Coronary artery (tissue), 2 donors: Measurements from ENCODE around the gene ZNF142.
A peak's percentile ranks its signal among the peaks of the same experiment; 100 is the strongest.

Experiments used
- DNase-seq: peaks from one replicate; pipeline ENCODE4 v3.0.0-alpha.2; 2017; ENCODE audit warnings: low spot score
- H3K27ac ChIP-seq, 2 donors: fragments of 200-600 bp; sonication (generic); one replicate each; pipeline ENCODE4 v1.5.1; 2016 to 2019
- H3K4me3 ChIP-seq: fragments of 200-600 bp; sonication (generic); 2 replicates; pipeline ENCODE4 v1.5.1; 2016; ENCODE audit warnings: mild to moderate bottlenecking, moderate library complexity
- TF ChIP-seq, protein P1 (sequence below): fragments of 200-600 bp; sonication (generic); IDR thresholded peaks from one replicate; pipeline ENCODE4 v1.5.1; 2019; ENCODE audit warnings: antibody characterized with exemption

Gene ZNF142, protein sequence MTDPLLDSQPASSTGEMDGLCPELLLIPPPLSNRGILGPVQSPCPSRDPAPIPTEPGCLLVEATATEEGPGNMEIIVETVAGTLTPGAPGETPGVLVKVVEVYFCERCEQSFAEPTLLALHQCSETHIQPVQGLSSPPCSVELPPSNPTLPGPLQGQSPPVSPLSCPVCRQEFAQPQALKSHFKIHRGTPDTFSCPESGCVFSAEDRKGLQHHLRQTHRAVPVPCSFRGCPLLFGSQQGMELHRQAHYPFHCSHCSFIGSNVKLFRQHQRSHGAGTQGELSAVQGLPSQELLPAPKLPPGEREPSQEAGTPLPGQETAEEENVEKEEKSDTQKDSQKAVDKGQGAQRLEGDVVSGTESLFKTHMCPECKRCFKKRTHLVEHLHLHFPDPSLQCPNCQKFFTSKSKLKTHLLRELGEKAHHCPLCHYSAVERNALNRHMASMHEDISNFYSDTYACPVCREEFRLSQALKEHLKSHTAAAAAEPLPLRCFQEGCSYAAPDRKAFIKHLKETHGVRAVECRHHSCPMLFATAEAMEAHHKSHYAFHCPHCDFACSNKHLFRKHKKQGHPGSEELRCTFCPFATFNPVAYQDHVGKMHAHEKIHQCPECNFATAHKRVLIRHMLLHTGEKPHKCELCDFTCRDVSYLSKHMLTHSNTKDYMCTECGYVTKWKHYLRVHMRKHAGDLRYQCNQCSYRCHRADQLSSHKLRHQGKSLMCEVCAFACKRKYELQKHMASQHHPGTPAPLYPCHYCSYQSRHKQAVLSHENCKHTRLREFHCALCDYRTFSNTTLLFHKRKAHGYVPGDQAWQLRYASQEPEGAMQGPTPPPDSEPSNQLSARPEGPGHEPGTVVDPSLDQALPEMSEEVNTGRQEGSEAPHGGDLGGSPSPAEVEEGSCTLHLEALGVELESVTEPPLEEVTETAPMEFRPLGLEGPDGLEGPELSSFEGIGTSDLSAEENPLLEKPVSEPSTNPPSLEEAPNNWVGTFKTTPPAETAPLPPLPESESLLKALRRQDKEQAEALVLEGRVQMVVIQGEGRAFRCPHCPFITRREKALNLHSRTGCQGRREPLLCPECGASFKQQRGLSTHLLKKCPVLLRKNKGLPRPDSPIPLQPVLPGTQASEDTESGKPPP (N-terminal part only)

DNA sequence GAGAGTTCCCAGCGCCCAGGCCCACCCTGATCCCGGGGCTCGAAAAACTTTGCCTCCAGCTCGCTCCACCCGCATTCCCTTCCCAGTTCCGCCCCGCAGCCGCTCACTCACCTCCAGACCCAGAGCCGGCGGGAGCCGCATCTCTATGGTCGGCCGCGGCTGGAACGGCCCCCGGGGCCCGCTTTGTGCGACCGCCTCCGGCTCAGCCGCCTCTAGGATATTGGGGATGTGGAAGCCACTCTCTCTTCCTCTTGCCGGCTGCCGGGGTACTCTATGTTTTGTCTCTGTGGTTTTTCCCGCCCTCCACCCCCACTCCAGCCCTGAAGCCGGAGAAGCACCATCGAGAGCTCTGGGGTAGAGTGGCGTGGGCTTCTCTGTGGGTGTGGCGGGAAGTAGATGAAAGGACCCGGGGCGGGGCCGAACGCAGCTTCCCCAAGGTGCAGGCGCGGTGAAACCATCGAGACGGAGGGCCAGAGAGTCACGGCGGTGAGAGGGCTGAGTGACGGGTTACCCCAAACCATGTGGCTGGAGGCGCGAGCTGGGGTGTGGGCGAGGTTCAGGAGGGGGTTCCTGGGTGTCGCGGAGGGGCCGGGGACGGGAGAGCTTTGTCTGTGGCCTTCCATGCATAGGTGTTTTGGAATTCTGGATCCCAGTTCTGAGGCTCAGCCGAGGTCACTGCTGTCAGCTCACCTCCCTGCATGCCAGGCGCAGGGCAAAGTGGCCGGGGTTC, at the start of gene ZNF142, which contains the start of gene BCS1L:
Gene ZNF142, minus strand, starts transcription at position 366 of the 730 bp plus-strand sequence. CDS start 3,194 bp downstream, outside the sequence.
Gene BCS1L, plus strand, starts transcription at position 426 of the 730 bp plus-strand sequence. CDS start 1,305 bp downstream, outside the sequence.
- TF ChIP-seq, protein P1, sequence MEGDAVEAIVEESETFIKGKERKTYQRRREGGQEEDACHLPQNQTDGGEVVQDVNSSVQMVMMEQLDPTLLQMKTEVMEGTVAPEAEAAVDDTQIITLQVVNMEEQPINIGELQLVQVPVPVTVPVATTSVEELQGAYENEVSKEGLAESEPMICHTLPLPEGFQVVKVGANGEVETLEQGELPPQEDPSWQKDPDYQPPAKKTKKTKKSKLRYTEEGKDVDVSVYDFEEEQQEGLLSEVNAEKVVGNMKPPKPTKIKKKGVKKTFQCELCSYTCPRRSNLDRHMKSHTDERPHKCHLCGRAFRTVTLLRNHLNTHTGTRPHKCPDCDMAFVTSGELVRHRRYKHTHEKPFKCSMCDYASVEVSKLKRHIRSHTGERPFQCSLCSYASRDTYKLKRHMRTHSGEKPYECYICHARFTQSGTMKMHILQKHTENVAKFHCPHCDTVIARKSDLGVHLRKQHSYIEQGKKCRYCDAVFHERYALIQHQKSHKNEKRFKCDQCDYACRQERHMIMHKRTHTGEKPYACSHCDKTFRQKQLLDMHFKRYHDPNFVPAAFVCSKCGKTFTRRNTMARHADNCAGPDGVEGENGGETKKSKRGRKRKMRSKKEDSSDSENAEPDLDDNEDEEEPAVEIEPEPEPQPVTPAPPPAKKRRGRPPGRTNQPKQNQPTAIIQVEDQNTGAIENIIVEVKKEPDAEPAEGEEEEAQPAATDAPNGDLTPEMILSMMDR, result no peak
- peak within 1 kb of the TSS; percentile 91 for H3K4me3 ChIP-seq
- peak within 1 kb of the TSS; percentile 51 to 80 for H3K27ac ChIP-seq
- DNase-seq, result peak; percentile 87

DNA sequence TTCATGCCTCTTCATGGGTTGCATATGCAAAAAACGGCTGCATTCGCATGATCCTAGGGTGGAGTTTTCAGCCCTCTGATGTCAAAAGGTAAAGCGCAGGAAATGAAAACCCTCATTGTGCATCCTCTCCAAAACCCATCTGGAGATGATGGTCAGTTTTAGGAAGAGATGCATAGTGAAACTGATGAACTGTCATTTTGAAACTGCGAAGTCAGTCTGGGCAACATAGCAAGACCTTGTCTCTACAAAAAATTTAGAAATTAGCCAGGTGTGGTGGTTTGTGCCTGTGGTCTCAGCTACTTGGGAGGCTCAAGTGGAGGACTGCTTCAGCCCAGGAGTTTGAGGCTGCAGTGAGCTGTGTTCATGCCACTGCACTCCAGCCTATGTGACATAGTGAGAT, 48.7 kb upstream of the ZNF142 start:
- DNase-seq, result no peak
- TF ChIP-seq, protein P1, result no peak
- no peak overlapping the region for H3K27ac ChIP-seq
- H3K4me3 ChIP-seq, result no peak overlapping the region

DNA sequence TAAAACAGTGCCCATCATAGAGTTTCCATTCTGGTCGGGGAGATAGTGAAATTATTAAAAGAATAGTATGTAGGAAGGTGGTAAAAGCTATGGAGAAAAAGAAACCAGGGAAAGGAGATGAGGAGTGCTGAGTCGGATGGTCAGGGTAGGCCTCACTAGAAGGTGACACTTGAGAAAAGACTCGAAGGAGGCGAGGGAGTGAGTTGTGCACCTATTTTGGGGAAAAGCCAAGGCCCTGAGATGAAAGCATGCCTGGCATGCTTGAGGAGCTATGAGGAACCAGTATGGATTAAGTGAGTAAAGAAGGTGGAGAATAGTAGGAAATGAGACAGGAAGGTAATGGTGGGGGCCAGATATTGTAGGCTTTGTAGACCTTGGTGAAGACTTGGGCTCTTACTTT, 43.9 kb upstream of the ZNF142 start:
- Histone ChIP-seq H3K4me3 (no peak overlapping the region), H3K27ac (no peak overlapping the region)
- TF ChIP-seq, protein P1, result no peak
- no peak for DNase-seq

DNA sequence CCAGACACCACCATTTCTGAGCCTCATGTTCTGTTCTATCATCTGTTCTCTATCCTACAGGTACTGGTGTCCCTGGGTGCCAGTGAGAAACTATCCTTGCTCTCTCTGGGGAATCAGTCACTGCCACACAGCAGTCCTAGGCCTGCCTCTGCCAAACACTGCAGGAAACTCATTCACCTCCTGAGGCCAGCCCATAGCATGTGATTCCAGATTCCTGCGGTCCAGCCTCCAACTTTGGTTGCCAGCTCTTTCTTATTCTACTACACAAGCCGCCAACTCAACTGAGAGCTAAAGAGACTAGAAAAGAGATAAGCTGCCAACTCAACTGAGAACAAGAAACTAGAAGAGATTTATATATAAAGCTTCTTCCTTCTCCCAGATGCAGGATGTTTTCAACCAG, 42.4 kb upstream of the ZNF142 start:
- DNase-seq, result no peak
- no peak overlapping the region for H3K4me3 ChIP-seq
- H3K27ac ChIP-seq, result no peak overlapping the region
- TF ChIP-seq, protein P1, result no peak

DNA sequence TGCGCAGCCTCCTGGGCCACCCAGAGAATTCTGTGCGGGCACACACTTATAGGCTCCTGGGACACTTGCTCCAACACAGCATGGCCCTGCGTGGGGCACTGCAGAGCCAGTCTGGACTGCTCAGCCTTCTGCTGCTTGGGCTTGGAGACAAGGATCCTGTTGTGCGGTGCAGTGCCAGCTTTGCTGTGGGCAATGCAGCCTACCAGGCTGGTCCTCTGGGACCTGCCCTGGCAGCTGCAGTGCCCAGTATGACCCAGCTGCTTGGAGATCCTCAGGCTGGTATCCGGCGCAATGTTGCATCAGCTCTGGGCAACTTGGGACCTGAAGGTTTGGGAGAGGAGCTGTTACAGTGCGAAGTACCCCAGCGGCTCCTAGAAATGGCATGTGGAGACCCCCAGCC, 39.5 kb upstream of the ZNF142 start:
- DNase-seq, result no peak
- Histone ChIP-seq H3K4me3 (no peak overlapping the region), H3K27ac (no peak overlapping the region)
- TF ChIP-seq, protein P1, result no peak

DNA sequence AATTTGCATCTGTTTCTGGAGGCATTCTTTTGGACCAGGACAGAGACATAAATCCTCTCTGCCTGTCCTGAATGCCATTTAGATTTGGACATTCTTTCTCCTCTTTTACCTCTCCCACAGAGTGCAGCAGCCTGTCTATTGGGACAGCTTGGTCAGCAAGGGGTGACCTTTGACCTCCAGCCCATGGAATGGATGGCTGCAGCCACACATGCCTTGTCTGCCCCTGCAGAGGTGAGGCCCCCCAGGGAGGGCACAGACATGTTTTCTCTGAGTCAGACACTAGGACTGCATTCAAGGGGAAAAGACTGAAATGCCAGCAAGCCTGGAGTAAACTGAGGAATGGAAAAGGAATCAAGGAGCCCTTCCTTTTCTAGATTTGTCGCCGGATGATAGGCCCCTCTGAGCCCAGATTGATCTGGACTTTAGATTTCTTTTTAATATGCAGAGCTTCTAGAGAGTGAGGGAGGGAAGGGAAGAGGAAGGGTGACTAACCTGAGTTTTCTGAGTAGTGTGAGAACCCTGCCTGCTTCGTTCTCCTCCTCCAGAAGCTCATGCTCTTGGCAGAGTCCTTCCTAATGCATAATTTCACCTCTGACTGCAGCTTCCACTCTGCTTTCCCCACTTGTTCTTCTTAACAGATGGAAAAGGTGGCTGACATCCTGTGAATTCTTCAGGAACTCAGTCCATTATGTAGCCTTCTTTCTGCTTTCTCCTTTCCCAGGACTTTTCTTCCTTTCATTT, 35.2 kb upstream of the ZNF142 start:
- no peak overlapping the region for H3K27ac ChIP-seq
- TF ChIP-seq, protein P1, result no peak

More for the DNA sequence above, 35.2 kb upstream of the ZNF142 start:
- no peak for DNase-seq
- H3K4me3 ChIP-seq, result no peak overlapping the region
